H1 (cell line): ENCODE results near the gene BBS1. TPM values are rescaled to one million over a fixed set of nuclear protein-coding genes. Genes with fewer than 3 reads are reported as not detected.

Experiments
- CTCF ChIA-PET: fragments of 300-600 bp; sonication (Branson Sonifier 250); formaldehyde crosslinking; loops from one replicate; lab custom pipeline; 2021; ENCODE audit not compliant: partially characterized antibody; lab: Charles Lee
- POLR2A ChIA-PET: fragments of 300-600 bp; sonication (Branson Sonifier 250); formaldehyde crosslinking; loops from one replicate; lab custom pipeline; 2021; ENCODE audit warnings: inconsistent platforms; ENCODE audit not compliant: partially characterized antibody; lab: Charles Lee
- DNase-seq, 2 experiments: peaks; one replicate each; pipeline versions ENCODE4 v3.0.0 to v3.0.0-alpha.2; 2010 to 2022; ENCODE audit warnings: low spot score in 2 of 2, low read depth in 1 of 2, mixed read lengths in 1 of 2
- FAIRE-seq: peaks from 2 replicates; lab custom pipeline; 2011; peaks lifted over from hg19 to GRCh38; lab: Jason Lieb, UNC
- H2AFZ ChIP-seq: 2 replicates; pipeline ENCODE4 v1.8.1; 2012; ENCODE audit warnings: low read length, inconsistent platforms
- H2AK5ac ChIP-seq: 2 replicates; pipeline ENCODE4 v1.6.1; 2013; ENCODE audit warnings: low read depth, low read length
- H2BK120ac ChIP-seq: replicated peaks from 2 replicates; pipeline ENCODE3; 2013; ENCODE audit warnings: low read depth, low read length, inconsistent platforms
- H2BK12ac ChIP-seq: 2 replicates; pipeline ENCODE4 v1.6.1; 2013; ENCODE audit warnings: low read depth, low read length
- H2BK15ac ChIP-seq: 2 replicates; pipeline ENCODE4 v1.6.1; 2013; ENCODE audit warnings: low read length
- H2BK20ac ChIP-seq: 2 replicates; pipeline ENCODE4 v1.6.1; 2013; ENCODE audit warnings: low read length
- H2BK5ac ChIP-seq: 2 replicates; pipeline ENCODE4 v1.6.1; 2013; ENCODE audit warnings: low read depth, low read length
- H3K14ac ChIP-seq: 2 replicates; pipeline ENCODE4 v1.6.1; 2013; ENCODE audit warnings: inconsistent platforms; ENCODE audit not compliant: insufficient read length
- H3K18ac ChIP-seq: 2 replicates; pipeline ENCODE4 v1.6.1; 2013; ENCODE audit warnings: low read length; ENCODE audit errors: extremely low read depth
- H3K23ac ChIP-seq: 2 replicates; pipeline ENCODE4 v1.6.1; 2013; ENCODE audit warnings: inconsistent platforms; ENCODE audit not compliant: insufficient read length
- H3K23me2 ChIP-seq: 2 replicates; pipeline ENCODE4 v1.6.1; 2013; ENCODE audit warnings: low read depth, low read length
- H3K27ac ChIP-seq: 2 replicates; pipeline ENCODE4 v1.6.1; 2011; ENCODE audit warnings: low read depth, low read length, inconsistent platforms
- H3K27me3 ChIP-seq, 4 experiments: replicated peaks in 1 of 4; 1 replicate in 1 of 4; 2 replicates in 3 of 4; pipeline versions ENCODE4 v1.6.1 to v1.8.1; 2011 to 2013; ENCODE audit warnings: low read length in 3 of 4, mild to moderate bottlenecking in 3 of 4, inconsistent platforms in 2 of 4, mixed read lengths in 2 of 4, moderate library complexity in 1 of 4; ENCODE audit not compliant: control insufficient read depth in 3 of 4, insufficient read depth in 3 of 4; ENCODE audit errors: extremely low read depth in 1 of 4
- H3K36me3 ChIP-seq, 4 experiments: 2 replicates each; pipeline versions ENCODE4 v1.6.1 to v1.8.1; 2011 to 2013; ENCODE audit warnings: mild to moderate bottlenecking in 4 of 4, low read length in 3 of 4, moderate library complexity in 2 of 4, control low read depth in 1 of 4, inconsistent platforms in 1 of 4; ENCODE audit not compliant: insufficient read depth in 4 of 4, control insufficient read depth in 2 of 4
- H3K4ac ChIP-seq: replicated peaks from 2 replicates; pipeline ENCODE3; 2013; ENCODE audit warnings: low read length, low read depth, mixed read lengths, inconsistent platforms; ENCODE audit not compliant: insufficient read length
- H3K4me1 ChIP-seq, 4 experiments: replicated peaks in 1 of 4; 1 replicate in 1 of 4; 2 replicates in 3 of 4; pipeline versions ENCODE4 v1.6.1 to v1.8.1; 2011 to 2013; ENCODE audit warnings: low read length in 3 of 4, inconsistent platforms in 2 of 4, mixed read lengths in 1 of 4; ENCODE audit not compliant: insufficient read depth in 4 of 4, control insufficient read depth in 3 of 4
- H3K4me2 ChIP-seq, 2 experiments: 2 replicates each; pipeline versions ENCODE4 v1.6.1 to v1.8.1; 2011 to 2013; ENCODE audit warnings: low read depth in 2 of 2, low read length in 2 of 2, control low read depth in 1 of 2, inconsistent platforms in 1 of 2, mild to moderate bottlenecking in 1 of 2; ENCODE audit not compliant: insufficient read depth in 1 of 2
- H3K4me3 ChIP-seq, 4 experiments: fragments of 200-600, 300-600 bp in 1 of 4; sonication (generic), shearing (Covaris generic), sonication (Bioruptor Twin) in 1 of 4; 2 replicates each; pipeline versions ENCODE4 v1.5.1 to v1.8.1; 2011 to 2016; ENCODE audit warnings: low read length in 4 of 4, low read depth in 3 of 4, control low read depth in 2 of 4, inconsistent platforms in 2 of 4, mild to moderate bottlenecking in 2 of 4, mixed read lengths in 1 of 4, moderate library complexity in 1 of 4; ENCODE audit not compliant: insufficient read depth in 2 of 4; ENCODE audit errors: extremely low read depth in 1 of 4
- H3K56ac ChIP-seq: replicated peaks from 2 replicates; pipeline ENCODE3; 2013; ENCODE audit warnings: low read depth, mild to moderate bottlenecking, mixed read lengths, low read length, inconsistent platforms; ENCODE audit not compliant: insufficient read length
- H3K79me1 ChIP-seq: 2 replicates; pipeline ENCODE4 v1.6.1; 2013; ENCODE audit warnings: low read depth, low read length, control low read depth
- H3K79me2 ChIP-seq, 2 experiments: 2 replicates each; pipeline versions ENCODE4 v1.6.1 to v1.8.1; 2012 to 2013; ENCODE audit warnings: low read length in 2 of 2, mild to moderate bottlenecking in 2 of 2, inconsistent platforms in 1 of 2; ENCODE audit not compliant: insufficient read depth in 2 of 2, control insufficient read depth in 1 of 2
- H3K9ac ChIP-seq, 4 experiments: replicated peaks in 1 of 4; 1 replicate in 1 of 4; 2 replicates in 3 of 4; pipeline versions ENCODE4 v1.6.1 to v1.8.1; 2011 to 2013; ENCODE audit warnings: low read depth in 3 of 4, low read length in 3 of 4, control low read depth in 2 of 4, mild to moderate bottlenecking in 2 of 4, moderate library complexity in 2 of 4, inconsistent platforms in 1 of 4; ENCODE audit errors: extremely low read depth in 1 of 4
- H3K9me3 ChIP-seq, 2 experiments: 2 replicates each; pipeline versions ENCODE4 v1.6.1 to v1.8.1; 2012 to 2013; ENCODE audit warnings: mild to moderate bottlenecking in 2 of 2, moderate library complexity in 2 of 2, control low read depth in 1 of 2, inconsistent platforms in 1 of 2, low read depth in 1 of 2, low read length in 1 of 2, mixed read lengths in 1 of 2; ENCODE audit not compliant: insufficient read depth in 2 of 2
- H4K20me1 ChIP-seq, 2 experiments: replicated peaks in 1 of 2; 2 replicates each; pipeline versions ENCODE3 to v1.8.1; 2011 to 2013; ENCODE audit warnings: inconsistent platforms in 2 of 2, low read length in 2 of 2, mild to moderate bottlenecking in 1 of 2; ENCODE audit not compliant: insufficient read depth in 2 of 2, control insufficient read depth in 1 of 2
- H4K5ac ChIP-seq: 2 replicates; pipeline ENCODE4 v1.6.1; 2013; ENCODE audit warnings: low read length, low read depth, mixed read lengths, inconsistent platforms; ENCODE audit not compliant: insufficient read length
- H4K8ac ChIP-seq: 2 replicates; pipeline ENCODE4 v1.8.0; 2013; ENCODE audit warnings: mild to moderate bottlenecking, moderate library complexity, low read length, inconsistent platforms; ENCODE audit not compliant: insufficient read depth; ENCODE audit errors: extremely low read depth
- H4K91ac ChIP-seq: replicated peaks from 2 replicates; pipeline ENCODE3; 2013; ENCODE audit warnings: low read length, mixed read lengths, inconsistent platforms; ENCODE audit not compliant: insufficient read length
- CREB1 ChIP-seq: IDR thresholded peaks from 2 replicates; pipeline ENCODE4 v1.6.1; 2012; ENCODE audit warnings: inconsistent platforms
- KDM4A ChIP-seq: IDR thresholded peaks from one replicate; pipeline ENCODE4 v1.7.1; 2012; ENCODE audit warnings: low read depth, mild to moderate bottlenecking, moderate library complexity, low read length, inconsistent platforms; ENCODE audit not compliant: severe bottlenecking
- NANOG ChIP-seq: IDR thresholded peaks from 2 replicates; pipeline ENCODE4 v1.6.1; 2011; ENCODE audit warnings: low read length, low read depth, mild to moderate bottlenecking, inconsistent platforms; ENCODE audit not compliant: insufficient read depth, poor library complexity, severe bottlenecking
- RNF2 ChIP-seq: fragments of 200-900, 300-1000 bp; sonication (generic); IDR thresholded peaks from 2 replicates; pipeline ENCODE4 v1.7.1; 2016; ENCODE audit warnings: borderline replicate concordance, low read depth, mild to moderate bottlenecking, antibody characterized with exemption, low read length; ENCODE audit not compliant: poor library complexity, severe bottlenecking; ENCODE audit errors: missing control alignments
- SIX5 ChIP-seq: IDR thresholded peaks from 2 replicates; pipeline ENCODE4 v1.6.1; 2011; ENCODE audit warnings: mild to moderate bottlenecking, low read depth, low read length
- SP4 ChIP-seq: IDR thresholded peaks from 2 replicates; pipeline ENCODE4 v1.6.1; 2012; ENCODE audit warnings: low read length, inconsistent platforms
- TAF1 ChIP-seq: IDR thresholded peaks from 2 replicates; pipeline ENCODE4 v1.6.1; 2011; ENCODE audit warnings: mild to moderate bottlenecking, low read depth, low read length
- TEAD4 ChIP-seq: IDR thresholded peaks from 2 replicates; pipeline ENCODE4 v1.6.1; 2012; ENCODE audit warnings: low read depth, low read length, inconsistent platforms, mixed read lengths
- WGBS, 2 experiments: shearing (Covaris generic) in 1 of 2; methylation state at CpG; one replicate each; pipeline versions ENCODE4 v1.1.6 to v1.1.7; 2013 to 2015; ENCODE audit warnings: low lambda C conversion rate in 2 of 2, mixed read lengths in 2 of 2, inconsistent platforms in 1 of 2, low coverage in 1 of 2, missing lambda C conversion rate in 1 of 2; ENCODE audit not compliant: insufficient replicate concordance in 2 of 2, insufficient coverage in 1 of 2, insufficient read length in 1 of 2; ENCODE audit errors: extremely low coverage in 1 of 2, missing lambda C conversion rate in 1 of 2; 5-methylcytosine and 5-hydroxymethylcytosine counted together
- polyA plus RNA-seq, 7 experiments: library from polyadenylated mRNA; depleted of rRNA in 3 of 7; stranded (reverse) in 5 of 7; unstranded in 2 of 7; fragments of >200 nt in 5 of 7; fragments of 200-250 nt in 2 of 7; gene quantifications; 1 replicate in 5 of 7; 2 replicates in 1 of 7; 4 replicates in 1 of 7; pipeline versions ENCODE4 v1.2.1 to v1.2.3, GENCODE V29; 2011 to 2013; ENCODE audit warnings: missing spikeins in 2 of 7, mixed read lengths in 2 of 7
- total RNA-seq: library from RNA; stranded (reverse); fragmentation: NEBNext Ultra II Directional; extraction: Animal tissue kit (Norgen Biotek cat#: 25700); gene quantifications from 2 replicates; pipeline ENCODE4 v1.2.1, GENCODE V29; 2021

Gene BBS1
- total and polyA plus RNA-seq, 2 of the 8 experiments (the other 6 are each of a cell fraction or from before 2014, with no cell fraction given): 19.1 to 19.5 TPM

DNA sequence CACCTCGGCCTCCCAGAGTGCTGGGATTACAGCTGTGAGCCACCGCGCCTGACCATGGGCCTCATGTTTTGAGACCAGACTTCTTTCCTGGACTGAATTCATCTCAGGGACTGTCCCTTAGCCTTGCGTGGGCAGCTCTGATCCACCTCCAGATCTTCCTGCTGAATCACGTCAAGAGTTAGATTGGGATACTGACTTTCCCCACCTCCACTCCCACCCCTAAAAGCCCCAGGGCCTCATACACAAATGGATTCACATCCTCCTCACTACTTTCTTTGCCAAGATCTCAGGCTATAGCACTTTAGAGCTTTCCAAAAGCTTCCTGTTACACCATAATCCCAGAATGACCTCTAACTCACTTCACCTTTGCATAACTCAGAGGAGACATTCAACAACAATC lies 70.4 kb downstream of the BBS1 start:
- no peak overlapping the region; the same call in 1 of the 2 replicates for H2BK15ac ChIP-seq
- no peak overlapping the region for H3K9ac ChIP-seq
- no peaks in the 10 kb centered on the region for H3K79me1 ChIP-seq
- no peak overlapping the region; the same call in 1 of the 2 replicates for H2BK12ac ChIP-seq
- H3K79me2 ChIP-seq: no peaks in the 10 kb centered on the region
- no peak overlapping the region for H4K8ac ChIP-seq
- H3K4ac ChIP-seq: no peak overlapping the region
- H3K4me1 ChIP-seq: peaks cover 0 to 6% (median 4%) of the 10 kb centered on the region in 4 experiments; a peak in 5 of 7 replicates
- H3K23me2 ChIP-seq: no peaks in the 10 kb centered on the region
- TF ChIP-seq TAF1: no peak
- TF ChIP-seq KDM4A: no peak
- no peak for TF ChIP-seq TEAD4
- no peak for TF ChIP-seq SIX5
- no peak for TF ChIP-seq NANOG
- TF ChIP-seq CREB1: no peak
- TF ChIP-seq RNF2: no peak
- TF ChIP-seq SP4: no peak
- TF ChIP-seq, all 59 proteins: peak for 0
- no peak overlapping the region for H3K4me3 ChIP-seq
- H4K5ac ChIP-seq: no peak overlapping the region
- no peaks in the 10 kb centered on the region for H3K36me3 ChIP-seq
- H3K27ac ChIP-seq: no peak overlapping the region; the same call in 1 of the 2 replicates
- H3K23ac ChIP-seq: no peak overlapping the region
- no peak overlapping the region for H3K14ac ChIP-seq
- DNase-seq (no peak), FAIRE-seq (no peak)
- H3K56ac ChIP-seq: no peak overlapping the region
- H4K91ac ChIP-seq: no peak overlapping the region
- no peaks in the 10 kb centered on the region for H4K20me1 ChIP-seq
- 0 out of 2 replicates have a peak overlapping the region, but pooled peaks have one; percentile 24 for H2AK5ac ChIP-seq
- H3K27me3 ChIP-seq: peaks cover 0 to 6% (median 1%) of the 10 kb centered on the region in 4 experiments; a peak in 2 of 7 replicates
- no peaks in the 10 kb centered on the region for H3K9me3 ChIP-seq
- ChIA-PET POLR2A (interaction anchor here (0.6 to 6.8 kb wide), 11 partner anchors 10 to 142 kb away, joined by 3 to 51 read pairs (median 4); partner anchors contain the start of genes CCDC87, CCS, CTSF and MRPL11), CTCF (interaction anchor here (0.5 to 6.2 kb wide), 16 partner anchors 11 to 100 kb away, joined by 3 to 46 read pairs (median 4); partner anchors contain the start of genes ACTN3, CCDC87, CCS and CTSF)
- H2BK5ac ChIP-seq: no peak overlapping the region
- no peak overlapping the region for H2BK120ac ChIP-seq
- H2BK20ac ChIP-seq: no peak overlapping the region
- H3K18ac ChIP-seq: no peak overlapping the region
- no peak overlapping the region for H2AFZ ChIP-seq
- H3K4me2 ChIP-seq: no peak overlapping the region
- WGBS, 2 experiments: 96% methylated on average over 5 of the region's 5 CpGs; no CpG with 5 or more reads in 1 of the 2 experiments
